Sigmoid colon (tissue), 7 donors: ENCODE measurements around the gene RAET1G. TPM values are rescaled to one million over a fixed set of nuclear protein-coding genes. Genes with fewer than 3 reads are reported as not detected.

Experiments
- DNase-seq: peaks from one replicate; pipeline ENCODE4 v3.0.0-alpha.2; 2019
- H3K27ac ChIP-seq, 4 donors: fragments of 200-600 bp; sonication (generic); one replicate each; pipeline ENCODE4 v1.5.1; 2016 to 2019; ENCODE audit warnings: mild to moderate bottlenecking in 1 of 4
- H3K27me3 ChIP-seq, 3 donors: fragments of 200-600 bp; sonication (generic); one replicate each; pipeline ENCODE4 v1.5.1; 2019; ENCODE audit warnings: mild to moderate bottlenecking in 1 of 3
- H3K36me3 ChIP-seq, 4 donors: fragments of 200-600 bp; sonication (generic); one replicate each; pipeline ENCODE4 v1.5.1; 2016 to 2019
- H3K4me1 ChIP-seq, 4 donors: fragments of 200-600 bp; sonication (generic); one replicate each; pipeline ENCODE4 v1.5.1; 2017 to 2019
- H3K4me3 ChIP-seq, 4 donors: fragments of 200-600 bp; sonication (generic); one replicate each; pipeline ENCODE4 v1.5.1; 2017 to 2019; ENCODE audit warnings: mild to moderate bottlenecking in 2 of 4, moderate library complexity in 1 of 4
- H3K9me3 ChIP-seq, 4 donors: fragments of 200-600 bp in 3 of 4; sonication (generic) in 3 of 4; one replicate each; pipeline versions ENCODE4 v1.5.1 to v1.6.1; 2013 to 2019
- EP300 ChIP-seq, 4 donors: sonication (generic); formaldehyde crosslinking; IDR thresholded peaks; one replicate each; pipeline ENCODE4 v1.6.1; 2017; ENCODE audit warnings: antibody characterized with exemption in 4 of 4
- POLR2A ChIP-seq, 2 donors: fragments of 450-650 bp; IDR thresholded peaks; one replicate each; pipeline ENCODE4 v1.6.1; 2016; ENCODE audit warnings: antibody characterized with exemption in 2 of 2, mild to moderate bottlenecking in 2 of 2, moderate library complexity in 2 of 2
- POLR2AphosphoS5 ChIP-seq, 4 donors: sonication (generic); formaldehyde crosslinking; IDR thresholded peaks; one replicate each; pipeline ENCODE4 v1.6.1; 2017; ENCODE audit warnings: antibody characterized with exemption in 4 of 4
- WGBS, 2 donors: extraction: QIAGEN DNeasy Blood & Tissue Kit; methylation state at CpG; one replicate each; pipeline ENCODE4 v1.1.7; 2013; 5-methylcytosine and 5-hydroxymethylcytosine counted together
- intact Hi-C: fragments of 100-400 bp; cut with DNase I; formaldehyde crosslinking; loops from one replicate; pipeline ENCODE4 v1.15.1; 2023
- polyA plus RNA-seq, 3 donors: library from polyadenylated mRNA; stranded (reverse); fragments of 200-250 nt; gene quantifications; one replicate each; pipeline ENCODE4 v1.2.3, GENCODE V29; 2013
- total RNA-seq, 4 donors: library from RNA; depleted of rRNA; stranded (reverse); fragments of >200 nt; gene quantifications; one replicate each; pipeline ENCODE4 v1.1.0, GENCODE V29; 2016
- TF ChIP-seq, protein P1 (sequence below), 4 experiments: fragments of 450-650 bp in 3 of 4; fragments of 200-600 bp in 1 of 4; IDR thresholded peaks; one replicate each; pipeline ENCODE4 v1.5.1; 2016 to 2019; ENCODE audit warnings: antibody characterized with exemption in 4 of 4, mild to moderate bottlenecking in 3 of 4, moderate library complexity in 2 of 4
- donor health status: healthy with polysubstance abuse.
- donor health status: Bipolar disorder and iron deficiency.
- donor health status: healthy.

RAET1G gene
- total and polyA plus RNA-seq, 7 donors = 0.23 TPM; not detected in 6

DNA sequence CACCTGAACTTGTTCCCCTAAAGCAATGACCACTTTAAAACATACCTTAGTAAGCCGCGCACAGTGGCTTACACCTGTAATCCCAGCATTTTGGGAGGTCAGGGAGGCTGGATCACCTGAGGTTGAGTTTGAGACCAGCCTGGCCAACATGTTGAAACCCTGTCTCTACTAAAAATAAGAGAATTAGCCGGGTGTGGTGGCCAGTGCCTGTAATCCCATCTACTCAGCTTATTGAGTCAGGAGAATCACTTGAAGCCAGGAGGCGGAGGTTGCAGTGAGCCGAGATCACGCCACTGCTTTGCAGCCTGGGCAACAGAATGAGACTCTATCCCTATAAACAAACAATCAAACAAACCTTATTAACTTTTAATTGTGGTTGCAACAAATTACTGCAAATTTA lies 23.4 kb downstream of the RAET1G start:
- no peak overlapping the region for H3K27ac ChIP-seq
- no peak for DNase-seq
- H3K4me1 ChIP-seq = peaks cover 0 to 32% (median 32%) of the 10 kb centered on the region in 4 donors
- 91 to 93% methylated on average over 6 of the region's 6 CpGs for WGBS, 2 donors
- TF ChIP-seq EP300 (IDR thresholded peaks at IDR 0.05) (no peak), POLR2A (IDR thresholded peaks at IDR 0.05) (no peak), POLR2AphosphoS5 (IDR thresholded peaks at IDR 0.05) (no peak)
- TF ChIP-seq, protein P1, sequence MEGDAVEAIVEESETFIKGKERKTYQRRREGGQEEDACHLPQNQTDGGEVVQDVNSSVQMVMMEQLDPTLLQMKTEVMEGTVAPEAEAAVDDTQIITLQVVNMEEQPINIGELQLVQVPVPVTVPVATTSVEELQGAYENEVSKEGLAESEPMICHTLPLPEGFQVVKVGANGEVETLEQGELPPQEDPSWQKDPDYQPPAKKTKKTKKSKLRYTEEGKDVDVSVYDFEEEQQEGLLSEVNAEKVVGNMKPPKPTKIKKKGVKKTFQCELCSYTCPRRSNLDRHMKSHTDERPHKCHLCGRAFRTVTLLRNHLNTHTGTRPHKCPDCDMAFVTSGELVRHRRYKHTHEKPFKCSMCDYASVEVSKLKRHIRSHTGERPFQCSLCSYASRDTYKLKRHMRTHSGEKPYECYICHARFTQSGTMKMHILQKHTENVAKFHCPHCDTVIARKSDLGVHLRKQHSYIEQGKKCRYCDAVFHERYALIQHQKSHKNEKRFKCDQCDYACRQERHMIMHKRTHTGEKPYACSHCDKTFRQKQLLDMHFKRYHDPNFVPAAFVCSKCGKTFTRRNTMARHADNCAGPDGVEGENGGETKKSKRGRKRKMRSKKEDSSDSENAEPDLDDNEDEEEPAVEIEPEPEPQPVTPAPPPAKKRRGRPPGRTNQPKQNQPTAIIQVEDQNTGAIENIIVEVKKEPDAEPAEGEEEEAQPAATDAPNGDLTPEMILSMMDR (IDR thresholded peaks at IDR 0.05) = no peak
- H3K9me3 ChIP-seq = no peaks in the 10 kb centered on the region
- intact Hi-C loops = no loop called here
- H3K36me3 ChIP-seq = no peaks in the 10 kb centered on the region
- no peak overlapping the region for H3K4me3 ChIP-seq
- no peaks in the 10 kb centered on the region for H3K27me3 ChIP-seq

DNA sequence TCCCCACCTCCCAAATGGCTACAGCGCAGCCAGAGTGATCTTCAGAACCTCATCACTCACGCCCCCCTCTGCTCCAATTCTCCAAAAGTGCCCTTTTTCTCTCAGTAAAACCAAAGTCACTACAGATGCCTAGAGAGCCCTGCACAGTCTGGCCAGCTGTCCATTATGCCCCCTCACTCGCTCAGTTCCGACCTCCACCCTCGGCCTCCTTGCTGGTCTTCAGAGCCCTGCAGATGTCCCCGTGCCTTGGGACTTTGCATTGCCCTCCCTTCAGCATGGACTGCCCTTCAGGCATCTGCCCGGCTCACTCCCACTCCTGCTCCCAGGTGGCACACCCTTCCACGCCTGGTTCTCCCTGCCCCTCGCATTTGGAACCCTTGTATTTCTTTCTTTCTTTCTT lies 24.0 kb downstream of the RAET1G start:
- no peaks in the 10 kb centered on the region for H3K27me3 ChIP-seq
- H3K36me3 ChIP-seq = no peaks in the 10 kb centered on the region
- no peak for DNase-seq
- intact Hi-C loops = no loop called here
- H3K4me1 ChIP-seq = peaks cover 0 to 32% (median 32%) of the 10 kb centered on the region in 4 donors
- H3K4me3 ChIP-seq = no peak overlapping the region
- no peak overlapping the region for H3K27ac ChIP-seq
- TF ChIP-seq EP300 (IDR thresholded peaks at IDR 0.05) (no peak), POLR2A (IDR thresholded peaks at IDR 0.05) (no peak), POLR2AphosphoS5 (IDR thresholded peaks at IDR 0.05) (no peak)
- TF ChIP-seq, protein P1 (IDR thresholded peaks at IDR 0.05) = no peak
- H3K9me3 ChIP-seq = no peaks in the 10 kb centered on the region
- WGBS, 2 donors = 92 to 96% methylated on average over 9 of the region's 9 CpGs

- no peaks in the 10 kb centered on the region for H3K36me3 ChIP-seq
- peak within 1 kb of the TSS; percentile 68 to 75 (median 71) for H3K27ac ChIP-seq
- peak within 1 kb of the TSS; percentile 6 to 34 (median 32) for H3K4me3 ChIP-seq
- TF ChIP-seq POLR2A (IDR thresholded peaks at IDR 0.05) (no peak), POLR2AphosphoS5 (IDR thresholded peaks at IDR 0.05) (no peak)
- H3K9me3 ChIP-seq = no peaks in the 10 kb centered on the region
- no peak for DNase-seq
- intact Hi-C loops = loop anchor here (1.0 kb wide), 1 partner anchor 33 kb away; no protein-coding TSS in a partner anchor
- 66 to 81% methylated on average over 17 of the region's 17 CpGs for WGBS, 2 donors
- peaks cover 0 to 32% (median 32%) of the 10 kb centered on the region in 4 donors for H3K4me1 ChIP-seq
- no peaks in the 10 kb centered on the region for H3K27me3 ChIP-seq
Measured at GRCh38 chr6:149897855-149898744, 24.8 kb downstream of the RAET1G start, which contains the start of gene RAET1E. TSS of gene RAET1E (minus strand) at chr6:149898113. CDS start at chr6:149890901, 7,212 bp downstream.

DNA sequence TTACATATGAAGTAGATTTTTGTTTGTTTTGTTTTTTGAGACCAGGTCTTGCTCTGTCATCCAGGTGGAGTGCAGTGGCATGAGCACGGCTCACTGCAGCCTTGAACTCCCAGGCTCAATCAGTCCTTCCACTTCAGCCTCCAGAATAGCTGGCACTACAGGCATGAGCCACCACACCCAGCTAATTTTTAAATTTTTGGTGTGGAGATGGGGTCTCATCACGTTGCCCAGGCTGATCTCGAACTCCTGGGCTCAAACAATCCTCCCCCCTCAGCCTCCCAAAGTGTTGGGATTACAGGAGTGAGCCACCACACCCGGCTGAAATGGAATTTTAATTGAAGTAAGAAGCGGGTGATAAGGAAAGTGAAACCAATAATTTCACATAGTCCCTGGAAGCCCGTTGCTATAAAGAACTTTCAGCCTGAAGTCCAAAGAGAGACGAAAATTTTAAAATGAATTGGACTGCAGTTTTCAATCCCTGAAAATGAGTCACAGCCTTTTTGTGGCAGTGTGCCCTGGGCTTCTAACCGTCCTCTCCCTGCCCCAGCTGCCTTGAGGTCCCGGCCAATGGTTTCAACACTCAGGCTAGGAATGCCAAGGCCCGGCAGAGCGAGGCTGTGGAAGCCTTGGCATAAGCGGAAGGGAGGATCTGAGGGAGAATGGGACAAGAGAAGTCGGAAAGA lies 25.8 kb downstream of the RAET1G start:
- TF ChIP-seq POLR2A (IDR thresholded peaks at IDR 0.05) (no peak), EP300 (IDR thresholded peaks at IDR 0.05) (no peak), POLR2AphosphoS5 (IDR thresholded peaks at IDR 0.05) (peak in 3 of 4 donors; percentile 31 to 36 (median 32))
- TF ChIP-seq, protein P1 (IDR thresholded peaks at IDR 0.05) = no peak
- Histone ChIP-seq H3K36me3 (no peaks in the 10 kb centered on the region), H3K9me3 (no peaks in the 10 kb centered on the region), H3K4me3 (peak overlapping the region; percentile 6 to 34 (median 32)), H3K4me1 (peaks cover 0 to 32% (median 32%) of the 10 kb centered on the region in 4 donors), H3K27ac (peak overlapping the region; percentile 68 to 75 (median 71)), H3K27me3 (no peaks in the 10 kb centered on the region)
- intact Hi-C loops = loop anchor here (1.0 kb wide), 1 partner anchor 32 kb away; no protein-coding TSS in a partner anchor
- WGBS, 2 donors = 26 to 57% methylated on average over 13 of the region's 13 CpGs
- DNase-seq = peak; percentile 96

GRCh38 chr6:149896491-149896890 lies 26.4 kb downstream of the RAET1G start:
- TF ChIP-seq POLR2A (IDR thresholded peaks at IDR 0.05) = no peak
- TF ChIP-seq POLR2AphosphoS5 (IDR thresholded peaks at IDR 0.05) = no peak
- no peak for TF ChIP-seq EP300 (IDR thresholded peaks at IDR 0.05)
- TF ChIP-seq, protein P1 (IDR thresholded peaks at IDR 0.05) = no peak
- intact Hi-C loops = no loop called here
- DNase-seq = no peak
- no peaks in the 10 kb centered on the region for H3K36me3 ChIP-seq
- H3K4me1 ChIP-seq = peaks cover 0 to 32% (median 32%) of the 10 kb centered on the region in 4 donors
- H3K27me3 ChIP-seq = no peaks in the 10 kb centered on the region
- H3K4me3 ChIP-seq = no peak overlapping the region
- H3K9me3 ChIP-seq = no peaks in the 10 kb centered on the region
- 87 to 89% methylated on average over 3 of the region's 3 CpGs for WGBS, 2 donors
- peak overlapping the region; percentile 68 to 75 (median 71) for H3K27ac ChIP-seq
